Activated B cell treated with CpG ODN at 0.5 μM for 24 hours (primary cell): Measurements from ENCODE around the gene SIT1. TPM values are rescaled to one million over a fixed set of nuclear protein-coding genes. Genes with fewer than 3 reads are reported as not detected.

Experiments used
- ATAC-seq: fragments of 200-7000 bp; cut with Tn5 transposase; one replicate; pipeline ENCODE4 v1.10.0; 2021; ENCODE audit warnings: low read depth, mild to moderate bottlenecking, moderate library complexity
- CTCF ChIA-PET: fragments of 350-600 bp; sonication (Branson Sonifier 250); formaldehyde crosslinking; loops from one replicate; lab custom pipeline; 2021; ENCODE audit warnings: antibody characterized with exemption; lab: Charles Lee
- POLR2A ChIA-PET: fragments of 350-600 bp; sonication (Branson Sonifier 250); formaldehyde crosslinking; loops from one replicate; lab custom pipeline; 2021; ENCODE audit warnings: antibody characterized with exemption; lab: Charles Lee
- DNase-seq: peaks from one replicate; pipeline ENCODE4 v3.0.0; 2022
- H3K27ac Mint-ChIP-seq: one replicate; pipeline ENCODE4 v1.8.0; 2020; ENCODE audit warnings: mixed read lengths
- H3K27me3 Mint-ChIP-seq: one replicate; pipeline ENCODE4 v1.8.0; 2021; ENCODE audit warnings: mixed read lengths
- H3K36me3 Mint-ChIP-seq: one replicate; pipeline ENCODE4 v1.8.0; 2021; ENCODE audit warnings: low read depth, mixed read lengths
- H3K4me1 Mint-ChIP-seq: one replicate; pipeline ENCODE4 v1.8.0; 2021; ENCODE audit warnings: mixed read lengths
- H3K4me3 Mint-ChIP-seq: one replicate; pipeline ENCODE4 v1.8.0; 2020; ENCODE audit warnings: mild to moderate bottlenecking, mixed read lengths
- H3K9me3 Mint-ChIP-seq: one replicate; pipeline ENCODE4 v1.8.0; 2020; ENCODE audit warnings: mixed read lengths
- CTCF ChIP-seq: fragments of 200-600 bp; IDR thresholded peaks from one replicate; pipeline ENCODE4 v1.8.0; 2022; ENCODE audit warnings: antibody characterized with exemption, mild to moderate bottlenecking
- intact Hi-C: fragments of 100-400 bp; cut with micrococcal nuclease; formaldehyde crosslinking; loops from one replicate; pipeline ENCODE4 v1.15.1; 2024
- total RNA-seq: library from RNA; stranded (reverse); gene quantifications from 2 replicates; pipeline ENCODE4 v1.2.3, GENCODE V29; 2022

Gene SIT1
- total RNA-seq, 1 donor from 2014 or later = 27.5 TPM

- Mint-ChIP-seq H3K36me3 (no peaks in the 10 kb centered on the region), H3K9me3 (no peaks in the 10 kb centered on the region), H3K4me1 (peaks cover 21% of the 10 kb centered on the region), H3K4me3 (no peak overlapping the region), H3K27me3 (peaks cover under 1% of the 10 kb centered on the region), H3K27ac (no peak overlapping the region)
- DNase-seq (no peak), ATAC-seq (no peak)
- intact Hi-C loops = no loop called here
- POLR2A ChIA-PET = interaction anchor here (0.5 to 0.8 kb wide), 2 partner anchors 9 to 80 kb away, joined by 3 to 8 read pairs; no protein-coding TSS in a partner anchor
- TF ChIP-seq CTCF = no peak
- CTCF ChIA-PET = interaction anchor here (0.8 to 1.9 kb wide), 3 partner anchors 11 to 27 kb away, joined by 3 to 6 read pairs (median 4); partner anchors contain the start of genes CCDC107 and RMRP
Measured at GRCh38 chr9:35669331-35670145, 18.8 kb upstream of the SIT1 start.

- no peaks in the 10 kb centered on the region for H3K9me3 Mint-ChIP-seq
- ChIA-PET CTCF (no interaction called here), POLR2A (no interaction called here)
- H3K36me3 Mint-ChIP-seq = no peaks in the 10 kb centered on the region
- intact Hi-C loops = no loop called here
- ATAC-seq (no peak), DNase-seq (no peak)
- H3K27ac Mint-ChIP-seq = no peak overlapping the region
- peaks cover 24% of the 10 kb centered on the region for H3K4me1 Mint-ChIP-seq
- no peak for TF ChIP-seq CTCF
- H3K27me3 Mint-ChIP-seq = no peaks in the 10 kb centered on the region
- H3K4me3 Mint-ChIP-seq = no peak overlapping the region
Measured at GRCh38 chr9:35667939-35668338, 17.2 kb upstream of the SIT1 start.

GRCh38 chr9:35666549-35666948 lies 15.8 kb upstream of the SIT1 start:
- peaks cover 4% of the 10 kb centered on the region for H3K36me3 Mint-ChIP-seq
- DNase-seq (no peak), ATAC-seq (peak; percentile 38)
- POLR2A ChIA-PET = interaction anchor here (0.5 to 1.2 kb wide), 3 partner anchors 9 to 52 kb away, joined by 3 to 8 read pairs (median 4); partner anchors contain the start of genes CCDC107 and RMRP
- H3K27me3 Mint-ChIP-seq = no peaks in the 10 kb centered on the region
- TF ChIP-seq CTCF = no peak
- no peaks in the 10 kb centered on the region for H3K9me3 Mint-ChIP-seq
- CTCF ChIA-PET = interaction anchor here (3.4 to 12.0 kb wide), 2 partner anchors 29 to 51 kb away, joined by 32 to 127 read pairs; partner anchors contain the start of gene CD72
- peaks cover 38% of the 10 kb centered on the region for H3K4me1 Mint-ChIP-seq
- intact Hi-C loops = no loop called here
- no peak overlapping the region for H3K27ac Mint-ChIP-seq
- peak overlapping the region; percentile 29 for H3K4me3 Mint-ChIP-seq

GRCh38 chr9:35666045-35666444 lies 15.3 kb upstream of the SIT1 start:
- POLR2A ChIA-PET = interaction anchor here (0.6 to 4.2 kb wide), 7 partner anchors 8 to 52 kb away, joined by 4 to 16 read pairs (median 8); partner anchors contain the start of genes CCDC107, CD72 and RMRP

More at GRCh38 chr9:35666045-35666444, 15.3 kb upstream of the SIT1 start:
- Mint-ChIP-seq H3K4me1 (peaks cover 41% of the 10 kb centered on the region), H3K27me3 (no peaks in the 10 kb centered on the region), H3K36me3 (peaks cover 7% of the 10 kb centered on the region), H3K4me3 (peak overlapping the region; percentile 29), H3K9me3 (no peaks in the 10 kb centered on the region), H3K27ac (no peak overlapping the region)
- DNase-seq (no peak), ATAC-seq (no peak)
- CTCF ChIA-PET = interaction anchor here (0.8 to 12.0 kb wide), 3 partner anchors 29 to 74 kb away, joined by 3 to 127 read pairs (median 32); partner anchors contain the start of gene CD72
- no peak for TF ChIP-seq CTCF
- intact Hi-C loops = no loop called here
